ENCODE data around the gene FPR1. TPM values are rescaled to one million over a fixed set of nuclear protein-coding genes. Genes with fewer than 3 reads are reported as not detected.

FPR1 gene
- total RNA-seq, 1 donor = not detected

DNA sequence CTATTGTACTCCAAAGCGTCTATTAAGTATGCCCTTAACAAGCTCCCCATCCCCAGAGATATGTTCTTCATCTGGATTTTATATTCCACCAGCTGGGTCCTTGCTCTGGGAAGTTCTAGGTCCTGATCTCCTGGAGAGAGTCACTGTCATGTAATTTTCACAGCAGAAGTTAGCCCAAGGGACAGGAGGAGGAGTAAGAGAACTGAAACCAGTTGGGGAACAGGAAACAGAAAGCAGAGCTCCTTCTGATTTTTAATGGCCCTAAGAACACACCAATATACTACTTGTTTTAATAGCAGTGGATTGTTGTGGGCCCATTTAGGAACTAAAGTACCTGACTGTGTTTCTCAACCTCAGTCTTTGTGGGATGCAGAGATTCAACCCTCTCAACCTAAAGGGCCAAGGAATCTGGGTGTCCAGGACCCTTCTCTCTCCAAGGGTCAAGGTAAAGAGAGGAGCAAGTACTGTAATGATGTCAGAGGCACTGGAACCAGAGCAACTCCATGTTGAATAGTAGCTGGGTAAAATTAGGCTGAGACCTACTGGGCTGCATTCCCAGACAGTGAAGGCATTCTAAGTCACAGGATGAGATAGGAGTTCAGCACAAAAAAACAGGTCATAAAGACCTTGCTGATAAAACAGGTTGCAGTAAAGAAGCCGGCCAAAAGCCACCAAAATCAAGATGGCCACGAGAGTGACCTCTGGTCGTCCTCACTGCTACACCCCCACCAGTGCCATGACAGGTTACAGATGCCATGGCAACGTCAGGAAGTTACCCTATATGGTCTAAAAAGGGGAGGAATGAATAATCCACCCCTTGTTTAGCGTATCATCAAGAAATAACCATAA, 35.2 kb upstream of the FPR1 start:
- no peak overlapping the region for H3K4me3 ChIP-seq (ENCODE audit: low read depth, low read length)
- TF ChIP-seq, protein P1, sequence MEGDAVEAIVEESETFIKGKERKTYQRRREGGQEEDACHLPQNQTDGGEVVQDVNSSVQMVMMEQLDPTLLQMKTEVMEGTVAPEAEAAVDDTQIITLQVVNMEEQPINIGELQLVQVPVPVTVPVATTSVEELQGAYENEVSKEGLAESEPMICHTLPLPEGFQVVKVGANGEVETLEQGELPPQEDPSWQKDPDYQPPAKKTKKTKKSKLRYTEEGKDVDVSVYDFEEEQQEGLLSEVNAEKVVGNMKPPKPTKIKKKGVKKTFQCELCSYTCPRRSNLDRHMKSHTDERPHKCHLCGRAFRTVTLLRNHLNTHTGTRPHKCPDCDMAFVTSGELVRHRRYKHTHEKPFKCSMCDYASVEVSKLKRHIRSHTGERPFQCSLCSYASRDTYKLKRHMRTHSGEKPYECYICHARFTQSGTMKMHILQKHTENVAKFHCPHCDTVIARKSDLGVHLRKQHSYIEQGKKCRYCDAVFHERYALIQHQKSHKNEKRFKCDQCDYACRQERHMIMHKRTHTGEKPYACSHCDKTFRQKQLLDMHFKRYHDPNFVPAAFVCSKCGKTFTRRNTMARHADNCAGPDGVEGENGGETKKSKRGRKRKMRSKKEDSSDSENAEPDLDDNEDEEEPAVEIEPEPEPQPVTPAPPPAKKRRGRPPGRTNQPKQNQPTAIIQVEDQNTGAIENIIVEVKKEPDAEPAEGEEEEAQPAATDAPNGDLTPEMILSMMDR (IDR thresholded peaks at IDR 0.05; ENCODE audit: insufficient read depth, low read length) = no peak
- DNase-seq (ENCODE audit: low read depth) = no peak

DNA sequence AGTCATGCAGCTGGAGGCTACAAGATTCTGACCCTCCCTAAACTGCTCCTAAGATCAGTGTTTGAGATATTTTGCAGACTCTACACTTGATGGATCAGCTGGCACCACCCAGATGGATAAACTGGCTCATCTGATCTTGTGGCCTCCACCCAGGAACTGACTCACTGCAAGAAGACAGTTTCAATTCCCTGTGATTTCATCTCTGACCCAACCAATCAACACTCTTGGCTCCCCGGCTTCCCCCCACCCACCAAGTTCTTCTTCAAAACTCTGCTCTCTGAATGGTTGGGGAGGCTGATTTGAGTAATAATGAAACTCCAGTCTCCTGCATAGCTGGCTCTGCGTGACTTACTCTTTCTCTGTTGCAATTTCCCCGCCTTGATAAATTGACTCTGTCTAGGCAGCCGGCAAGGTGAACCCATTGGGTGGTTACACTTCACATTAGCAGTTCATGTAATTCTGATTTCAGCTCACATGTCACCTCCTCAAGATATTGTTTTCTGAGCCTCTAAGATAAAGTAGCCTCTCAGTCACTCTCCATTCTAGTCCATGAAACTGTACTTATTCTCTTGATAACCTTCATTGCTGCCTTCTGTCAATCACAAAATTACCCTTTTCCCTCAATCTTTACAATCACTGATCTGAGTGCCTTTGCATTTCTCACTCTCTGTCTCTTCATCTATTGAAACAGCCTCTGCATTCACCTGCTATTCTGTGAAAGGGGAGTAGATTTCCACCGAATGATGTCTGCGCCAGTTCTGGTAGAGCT, 33.4 kb upstream of the FPR1 start:
- TF ChIP-seq, protein P1 (IDR thresholded peaks at IDR 0.05; ENCODE audit: insufficient read depth, low read length) = no peak
- DNase-seq (ENCODE audit: low read depth) = peak; percentile 92
- no peak overlapping the region for H3K4me3 ChIP-seq (ENCODE audit: low read depth, low read length)

DNA sequence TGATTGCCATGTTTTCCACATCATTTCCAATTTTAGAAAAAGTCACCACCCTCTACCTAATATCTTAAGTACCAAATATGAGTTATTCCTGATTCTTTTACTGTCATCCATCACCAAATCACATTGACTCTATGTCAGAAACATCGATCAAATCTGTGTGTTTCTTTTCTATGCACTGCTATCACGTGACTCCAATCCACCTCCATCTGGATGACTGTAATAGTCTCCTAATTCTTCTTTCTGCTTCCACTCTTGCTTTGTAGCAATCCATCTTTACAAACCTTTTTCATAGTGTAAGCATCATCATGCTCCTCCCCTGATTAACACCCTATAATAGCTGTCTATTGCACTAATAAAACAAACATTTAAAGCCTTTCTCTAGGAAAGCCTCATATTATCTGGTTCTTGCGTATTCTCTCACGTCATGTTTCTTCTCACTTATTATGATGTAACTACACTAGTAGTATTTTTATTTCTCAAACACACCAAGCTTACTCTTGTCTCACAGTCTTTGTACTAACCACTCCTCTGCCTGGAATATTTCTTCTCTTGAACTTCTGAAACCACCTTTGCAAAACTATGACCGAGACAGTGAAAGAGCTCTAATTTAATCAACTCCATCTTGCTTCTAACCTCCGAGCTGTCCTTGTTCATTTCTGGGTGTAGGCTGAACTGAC, 32.6 kb upstream of the FPR1 start:
- TF ChIP-seq, protein P1 (IDR thresholded peaks at IDR 0.05; ENCODE audit: insufficient read depth, low read length) = no peak
- no peak overlapping the region for H3K4me3 ChIP-seq (ENCODE audit: low read depth, low read length)
- no peak for DNase-seq (ENCODE audit: low read depth)

DNA sequence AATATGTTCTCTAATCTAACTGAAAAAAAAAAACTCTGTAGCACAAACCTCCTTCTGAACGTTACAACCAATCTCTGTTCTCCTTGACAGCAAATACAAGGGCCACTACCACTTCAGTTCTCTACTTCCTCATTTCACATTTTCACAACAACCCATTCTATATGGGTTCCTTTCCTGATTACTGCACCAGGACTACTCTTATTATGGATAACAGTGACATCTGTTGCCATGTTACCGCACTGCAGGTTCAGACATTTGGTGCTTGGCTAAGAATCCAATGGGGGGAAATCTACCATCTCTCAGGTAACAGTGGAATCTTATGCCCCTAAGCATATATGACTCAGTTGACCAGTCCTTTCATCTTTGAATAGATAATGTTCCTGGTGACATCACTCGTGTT, 31.7 kb upstream of the FPR1 start:
- TF ChIP-seq, protein P1 (IDR thresholded peaks at IDR 0.05; ENCODE audit: insufficient read depth, low read length) = peak; percentile 35
- DNase-seq (ENCODE audit: low read depth) = peak; percentile 30
- H3K4me3 ChIP-seq (ENCODE audit: low read depth, low read length) = no peak overlapping the region

DNA sequence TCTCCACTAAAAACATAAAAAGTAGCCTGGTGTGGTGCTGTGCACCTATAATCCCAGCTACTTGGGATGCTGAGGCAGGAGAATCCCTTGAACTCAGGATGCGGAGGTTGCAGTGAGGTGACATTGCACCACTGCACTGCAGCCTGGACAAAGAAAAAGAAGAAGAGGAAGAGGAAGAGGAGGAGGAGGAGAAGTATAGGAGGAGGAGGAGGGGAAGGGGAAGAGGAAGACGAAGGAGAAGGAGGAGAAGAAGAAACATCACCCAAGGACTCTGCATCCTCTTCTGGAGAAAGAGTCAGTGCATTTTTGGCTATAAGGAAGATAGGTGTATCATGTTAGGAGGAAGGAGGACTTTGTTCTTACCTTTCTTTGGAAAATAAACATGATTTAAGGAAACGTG, 30.3 kb upstream of the FPR1 start:
- TF ChIP-seq, protein P1 (IDR thresholded peaks at IDR 0.05; ENCODE audit: insufficient read depth, low read length) = no peak
- no peak overlapping the region for H3K4me3 ChIP-seq (ENCODE audit: low read depth, low read length)
- no peak for DNase-seq (ENCODE audit: low read depth)

DNA sequence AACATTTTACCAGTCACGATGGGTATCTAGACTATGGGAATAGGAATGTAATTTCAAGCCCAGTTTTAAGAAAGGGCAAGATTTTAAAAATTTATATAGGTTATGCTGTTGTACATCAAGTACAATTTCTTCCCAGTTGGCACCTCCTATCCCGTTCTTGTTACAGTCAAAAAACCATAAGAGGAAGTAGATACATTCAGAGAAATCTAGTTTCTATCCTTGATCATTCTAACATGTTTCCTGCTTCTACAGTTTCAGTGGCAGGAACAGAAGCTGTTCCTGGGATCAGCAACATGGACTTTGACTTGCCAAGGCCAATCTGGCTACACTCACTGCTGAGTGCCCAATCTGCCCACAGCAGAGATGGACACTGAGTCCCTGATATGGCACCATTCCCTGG, 28.6 kb upstream of the FPR1 start:
- no peak overlapping the region for H3K4me3 ChIP-seq (ENCODE audit: low read depth, low read length)
- no peak for DNase-seq (ENCODE audit: low read depth)
- TF ChIP-seq, protein P1 (IDR thresholded peaks at IDR 0.05; ENCODE audit: insufficient read depth, low read length) = no peak
